Suppressor macrophage (primary cell): ENCODE measurements around the gene ABR.
"Not testable (repeated sequence)": the region's sequence is repeated elsewhere in the genome, so short reads cannot be mapped to it uniquely, and the experiment has no call there.

Source experiments
- DNase-seq, 4 experiments: peaks; one replicate each; pipeline ENCODE4 v3.0.0-alpha.2; 2020 to 2022

ABR gene

DNA sequence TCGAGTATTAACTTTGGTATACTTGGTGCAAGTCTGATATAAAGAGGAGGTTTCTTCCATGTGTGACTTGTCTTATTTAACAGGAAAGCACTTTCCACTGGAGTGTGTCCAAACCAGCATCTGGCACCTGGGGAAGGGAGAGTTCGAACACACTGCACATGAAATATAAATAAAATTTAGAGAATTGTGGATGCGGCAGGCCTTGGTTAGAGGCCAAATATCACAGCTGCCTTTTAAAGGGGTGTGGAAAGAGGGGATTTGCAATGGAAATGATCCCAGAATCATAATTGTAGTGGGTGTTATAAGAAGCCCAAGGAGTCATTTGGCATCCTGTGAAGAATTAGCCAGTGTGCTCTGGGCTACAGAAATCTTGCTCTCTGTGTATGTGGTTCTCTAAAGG is 195.9 kb downstream of the ABR start:
- no peak for DNase-seq

DNA sequence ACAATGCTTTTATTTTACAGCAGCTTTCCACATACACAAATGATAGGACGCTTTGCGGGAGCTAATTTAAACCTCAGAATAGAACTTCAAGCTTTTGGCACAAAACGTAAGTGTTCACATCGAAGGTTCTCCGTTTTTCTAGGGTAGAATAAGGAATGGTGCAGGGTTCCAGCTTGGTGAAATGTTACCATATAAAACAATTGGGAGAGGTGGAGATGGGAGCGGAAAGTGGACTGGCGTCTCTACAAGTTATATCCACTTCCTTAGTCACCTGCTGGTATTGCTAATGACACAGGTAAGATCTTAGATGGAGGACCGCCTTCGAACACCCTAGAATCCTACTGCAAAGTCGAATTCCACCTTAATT is 198.5 kb downstream of the ABR start:
- no peak for DNase-seq

DNA sequence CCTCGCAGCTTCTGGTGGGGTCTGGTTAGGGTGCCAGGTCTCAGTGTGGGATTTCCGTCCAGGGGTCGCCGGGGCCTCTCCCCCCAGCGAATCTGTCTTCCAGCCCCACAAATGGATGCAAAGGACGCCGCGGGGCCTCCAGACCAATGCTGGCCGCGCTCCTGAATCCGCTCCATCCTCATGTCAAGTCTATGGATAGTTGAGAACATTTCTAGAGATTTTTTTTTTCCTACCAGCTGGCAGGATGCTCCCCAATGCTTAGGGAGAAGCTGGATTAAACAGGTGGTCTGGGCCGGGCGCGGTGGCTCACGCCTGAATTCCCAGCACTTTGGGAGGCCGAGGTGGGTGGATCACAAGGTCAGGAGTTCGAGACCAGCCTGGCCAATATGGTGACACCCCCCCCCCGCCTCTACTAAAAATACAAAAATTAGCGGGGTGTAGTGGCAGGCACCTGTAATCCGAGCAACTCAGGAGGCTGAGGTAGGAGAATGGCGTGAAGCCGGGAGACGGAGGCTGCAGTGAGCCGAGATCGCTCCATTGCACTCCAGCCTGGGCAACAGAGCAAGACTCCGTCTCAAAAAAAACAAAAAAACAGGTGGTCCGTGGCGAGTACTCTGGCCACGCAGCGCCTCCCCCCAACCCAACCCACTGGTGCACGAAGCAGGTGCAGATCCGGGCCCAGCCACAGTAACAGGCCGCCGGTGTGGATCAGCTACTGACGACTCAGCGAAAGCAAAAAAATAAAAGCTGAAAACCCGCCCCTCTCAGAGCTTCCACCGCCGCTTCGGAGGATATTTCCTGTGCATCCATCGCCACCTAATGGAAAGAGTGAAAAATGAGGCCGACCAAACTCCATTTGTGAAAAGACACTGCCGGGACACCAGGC is 199.1 kb downstream of the ABR start:
- DNase-seq: peak; percentile 84 to 93 (median 86)

DNA sequence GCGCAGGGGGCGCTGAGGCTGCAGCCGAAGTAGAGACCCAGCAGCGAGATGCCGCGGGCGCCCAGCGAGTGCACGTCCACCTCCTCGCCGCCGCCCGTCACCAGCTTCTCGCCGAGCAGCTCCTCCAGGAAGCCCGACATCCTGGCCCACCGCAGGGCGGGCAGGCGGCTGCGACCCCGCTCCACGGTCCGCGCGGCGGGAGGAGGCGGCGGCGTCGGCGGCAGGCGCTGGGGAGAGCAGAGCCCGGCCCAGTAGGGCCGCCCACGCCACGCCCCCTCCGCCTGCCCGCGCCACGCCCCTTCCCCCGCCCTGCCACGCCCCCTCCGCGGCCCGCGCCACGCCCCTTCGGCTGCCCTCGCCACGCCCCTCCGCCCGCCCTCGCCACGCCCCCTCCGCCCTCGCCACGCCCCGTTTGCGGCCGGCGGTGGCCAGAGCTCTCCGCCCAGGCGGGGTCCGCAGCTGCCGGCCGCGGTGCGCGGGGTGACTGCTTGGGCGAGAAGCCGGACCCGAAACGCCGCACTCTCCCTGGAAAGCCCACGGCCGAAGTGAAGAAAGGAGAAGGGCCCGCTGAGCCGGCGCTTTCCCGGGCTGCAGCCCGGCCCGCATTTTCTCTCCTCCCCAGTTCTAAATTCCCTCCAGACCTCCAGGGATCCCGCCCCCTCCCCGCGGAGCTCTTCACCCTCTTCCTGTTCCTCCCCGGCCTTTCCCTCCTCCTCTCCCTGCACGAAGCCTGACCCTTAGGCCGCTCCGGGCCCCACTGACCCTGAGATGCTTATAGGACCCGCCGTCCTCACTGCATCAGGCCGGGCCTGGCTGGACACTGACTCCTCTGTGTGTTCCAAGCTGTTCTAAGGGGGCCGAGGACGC is 200.0 kb downstream of the ABR start, which contains the start of gene NXN:
NXN (minus strand) TSS at position 238 of the 867 bp plus-strand sequence.
- DNase-seq: peak; percentile 68 to 96 (median 89)

DNA sequence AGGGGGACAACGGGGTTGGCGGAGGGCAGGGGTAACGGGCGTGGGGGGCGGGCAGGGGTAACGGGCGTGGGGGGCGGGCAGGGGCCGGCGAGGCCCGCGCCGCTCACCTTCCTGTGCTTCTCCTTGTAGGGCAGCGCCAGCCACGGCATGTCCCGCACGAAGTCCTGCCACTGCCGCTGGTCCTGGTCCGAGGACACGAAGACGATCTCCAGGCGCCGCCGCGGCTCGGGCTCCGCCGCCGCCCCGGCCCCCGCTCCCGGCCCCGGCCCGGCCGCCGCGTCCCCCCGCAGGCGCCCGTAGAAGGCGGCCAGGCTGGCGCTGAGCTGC is 200.6 kb downstream of the ABR start:
- DNase-seq: no peak

DNA sequence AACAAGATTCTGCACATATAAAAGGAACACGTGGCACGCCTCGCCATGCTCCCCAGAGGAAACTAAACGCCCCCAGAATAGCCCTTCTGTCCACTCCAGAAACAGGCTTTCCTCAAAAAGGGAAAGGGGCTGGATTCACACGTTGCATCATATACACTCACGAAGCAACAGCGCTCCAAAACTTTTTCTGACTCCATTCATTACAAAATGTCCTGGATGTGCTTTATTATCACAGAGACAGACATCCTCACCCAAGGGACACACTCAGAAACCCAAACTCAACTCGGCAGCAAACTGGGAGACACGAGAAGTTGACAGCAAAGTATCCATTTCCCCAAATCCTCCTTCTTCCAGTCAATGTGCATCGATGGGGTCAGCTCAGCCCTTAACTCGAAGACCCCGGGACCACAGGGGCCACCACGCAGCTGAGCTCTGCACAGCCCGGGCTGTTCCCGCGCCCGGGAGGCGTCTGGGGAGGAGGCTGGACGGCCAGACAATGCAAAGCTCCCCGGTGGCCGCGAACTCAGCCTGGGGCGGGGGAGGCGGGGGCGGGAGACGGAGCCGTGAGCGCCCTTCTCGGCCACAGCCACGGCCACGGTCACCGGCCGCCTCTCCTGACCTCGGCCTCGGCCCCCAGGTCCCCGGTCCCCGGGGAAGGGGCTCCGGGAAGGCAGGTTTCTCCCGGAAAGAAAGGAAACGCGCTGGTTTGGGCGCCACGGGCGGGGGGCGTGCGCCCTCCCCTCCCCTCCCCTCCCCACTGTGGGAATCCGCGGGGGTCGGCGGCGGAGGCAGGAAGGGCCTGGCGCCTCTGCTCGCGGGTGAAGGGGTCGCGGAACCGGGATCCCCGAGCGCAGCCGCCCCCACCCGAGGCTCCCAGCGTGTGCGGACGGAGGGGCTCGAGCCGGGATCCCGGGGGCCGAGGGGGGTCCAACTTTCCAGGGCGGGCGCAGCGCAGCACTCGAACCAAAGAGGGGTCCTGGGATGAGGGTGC is 201.4 kb downstream of the ABR start:
- DNase-seq: peak in 1 of 4 experiments; percentile 7

DNA sequence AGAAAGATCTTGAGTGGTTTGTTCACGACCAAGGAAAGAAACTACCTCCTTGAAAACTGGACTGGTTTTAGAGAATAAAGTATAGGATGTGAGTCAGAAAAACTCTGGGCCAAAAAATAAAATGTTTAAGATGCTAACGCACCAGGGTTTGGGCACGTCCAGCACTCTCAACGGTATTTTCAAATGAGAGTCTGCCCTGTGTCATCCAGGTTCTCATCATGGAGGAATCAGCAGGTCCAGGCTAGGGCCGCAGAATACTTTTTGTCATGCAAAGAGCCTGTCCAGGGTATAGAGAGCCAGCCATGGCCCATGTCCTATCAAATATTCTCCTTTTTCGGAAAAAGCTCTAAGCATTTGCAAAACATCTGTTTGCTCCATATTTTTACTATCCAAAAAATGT is 202.6 kb downstream of the ABR start:
- no peak for DNase-seq

DNA sequence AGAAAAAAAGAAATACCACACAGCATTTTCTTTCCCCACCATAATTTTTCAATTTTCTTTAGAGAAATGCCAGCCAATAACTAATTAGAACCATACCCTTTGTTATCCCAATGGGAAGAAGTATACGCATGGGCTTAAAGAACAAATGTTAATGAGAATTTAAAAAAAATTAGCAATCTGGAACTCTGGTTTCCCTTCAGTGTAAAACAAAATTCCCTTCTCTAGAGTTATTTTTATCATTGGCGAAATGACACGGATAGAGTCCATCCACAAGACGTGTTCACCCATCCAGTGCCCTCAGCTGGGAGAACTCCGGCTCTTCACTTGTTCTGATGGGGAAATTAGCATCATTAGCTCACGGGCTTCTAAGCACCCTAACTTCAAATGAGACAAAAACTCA is 203.5 kb downstream of the ABR start:
- DNase-seq: no peak

DNA sequence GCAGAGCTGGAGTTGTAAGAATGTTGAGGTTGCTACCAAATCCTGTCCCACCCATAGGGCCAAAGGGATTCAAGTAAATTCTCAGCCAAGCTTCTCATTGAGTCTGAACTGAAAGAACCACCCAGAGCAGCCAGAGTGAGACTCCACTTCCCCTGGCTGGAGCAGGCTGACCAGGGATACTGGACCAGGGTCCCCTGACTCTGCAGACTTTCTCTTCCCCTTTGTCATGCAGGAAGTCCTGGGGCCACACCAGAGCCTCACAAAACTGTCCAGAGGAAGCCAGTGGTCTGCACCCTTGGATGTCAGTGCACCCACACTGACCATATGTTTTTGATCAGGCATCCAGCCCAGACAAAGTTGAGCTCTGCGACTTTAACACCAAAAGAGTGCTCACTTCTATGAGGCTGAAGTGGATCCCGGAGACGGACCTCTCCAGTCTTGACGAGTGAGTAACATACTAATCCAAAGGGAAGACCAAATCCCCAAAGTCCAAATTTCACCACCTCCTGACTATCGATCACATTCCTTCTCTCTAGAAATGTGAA is 204.3 kb downstream of the ABR start:
- peak; percentile 48 to 66 (median 59) for DNase-seq

DNA sequence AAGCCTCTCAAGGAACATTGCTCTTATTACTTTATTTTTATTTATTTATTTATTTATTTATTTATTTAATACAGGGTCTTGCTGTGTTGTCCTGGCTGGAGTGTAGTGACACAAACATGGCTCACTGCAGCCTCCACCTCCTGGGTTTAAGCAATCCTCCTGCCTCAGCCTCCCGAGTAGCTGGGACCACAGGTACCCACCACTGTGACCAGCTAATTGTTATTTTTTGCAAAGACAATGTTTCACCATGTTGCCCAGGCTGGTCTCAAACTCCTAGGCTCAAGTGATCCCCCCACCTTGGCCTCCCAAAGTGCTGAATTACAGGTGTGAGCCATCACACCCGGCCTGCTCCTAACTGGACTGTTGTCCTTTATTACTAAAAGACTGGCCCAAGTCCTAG is 205.0 kb downstream of the ABR start:
- not testable (repeated sequence) for DNase-seq

DNA sequence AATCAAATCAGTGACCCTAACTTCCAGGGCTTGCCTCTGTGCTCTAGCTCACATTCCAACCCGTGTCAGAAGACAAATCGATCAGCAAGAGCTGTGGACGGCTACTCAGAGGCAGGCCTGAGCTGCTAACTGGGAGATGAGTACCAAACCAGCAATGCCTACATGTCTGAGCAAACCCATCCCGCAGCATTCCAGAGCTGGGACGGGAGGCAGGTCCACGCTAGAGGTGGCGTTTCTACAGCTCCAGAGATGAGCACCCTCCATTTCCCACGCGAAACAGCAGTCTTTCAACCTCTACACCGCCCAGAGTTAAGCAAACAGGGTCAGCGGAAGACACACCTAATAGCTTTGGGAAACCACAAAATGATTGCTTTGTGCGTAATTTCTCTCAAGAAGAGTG is 206.7 kb downstream of the ABR start:
- DNase-seq: no peak

DNA sequence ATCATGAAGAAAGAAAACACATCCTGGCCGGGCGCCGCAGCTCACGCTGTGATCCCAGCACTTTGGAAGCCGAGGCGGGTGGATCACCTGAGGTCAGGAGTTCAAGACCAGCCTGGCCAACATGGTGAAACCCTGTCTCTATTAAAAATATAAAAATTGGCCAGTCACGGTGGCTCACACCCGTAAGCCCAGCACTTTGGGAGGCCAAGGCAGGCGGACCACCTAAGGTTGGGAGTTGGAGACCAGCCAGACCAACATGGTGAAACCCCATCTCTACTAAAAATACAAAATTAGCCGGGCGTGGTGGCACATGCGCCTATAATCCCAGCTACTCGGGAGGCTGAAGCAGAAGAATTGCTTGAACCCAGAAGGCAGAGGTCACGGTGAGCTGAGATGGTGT is 207.9 kb downstream of the ABR start:
- not testable (repeated sequence) for DNase-seq

DNA sequence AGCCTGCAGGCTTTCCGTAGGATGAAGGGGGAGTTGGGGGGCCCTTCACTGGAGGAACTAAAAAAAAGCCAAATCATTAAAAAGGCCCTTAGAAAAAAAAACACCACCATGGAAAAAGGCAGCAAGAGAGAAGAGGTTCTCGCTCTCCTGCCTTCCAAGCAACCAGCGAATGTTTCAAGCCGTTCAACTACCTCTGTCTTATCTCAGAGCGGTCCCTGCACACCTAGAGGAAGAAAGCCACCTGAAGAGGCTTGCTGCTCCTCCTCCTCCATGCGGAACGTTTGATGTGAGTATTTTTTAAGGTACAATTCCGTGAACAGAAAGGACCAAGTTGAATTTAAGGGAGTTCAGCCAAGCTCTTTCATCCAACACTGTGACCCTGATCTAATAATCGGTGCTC is 209.4 kb downstream of the ABR start:
- no peak for DNase-seq

DNA sequence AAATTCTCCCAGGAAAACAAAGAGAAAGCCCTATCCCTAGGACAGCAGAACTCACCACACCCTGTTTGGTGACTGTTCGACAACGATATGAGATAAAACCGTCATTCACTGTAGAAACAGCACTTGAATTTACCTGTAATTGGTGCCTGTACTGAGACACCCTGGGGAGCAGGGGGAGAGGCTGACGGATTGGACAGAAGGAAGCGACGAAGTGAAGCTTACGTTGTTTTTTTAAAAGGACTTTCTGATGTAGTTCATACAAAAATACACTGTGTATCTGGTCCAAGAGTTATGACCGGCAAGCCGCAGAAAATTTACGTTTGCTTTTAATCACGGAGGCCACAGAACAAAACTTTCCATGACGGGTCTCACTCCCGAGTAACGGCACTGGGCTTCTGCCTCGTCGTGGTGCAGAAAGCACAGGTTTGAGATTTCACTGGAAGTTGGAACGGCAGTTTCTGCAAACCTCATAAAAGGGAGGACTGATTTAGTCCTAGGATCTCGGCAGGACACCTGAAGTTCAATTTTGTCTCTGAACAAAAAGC is 209.9 kb downstream of the ABR start:
- no peak for DNase-seq

DNA sequence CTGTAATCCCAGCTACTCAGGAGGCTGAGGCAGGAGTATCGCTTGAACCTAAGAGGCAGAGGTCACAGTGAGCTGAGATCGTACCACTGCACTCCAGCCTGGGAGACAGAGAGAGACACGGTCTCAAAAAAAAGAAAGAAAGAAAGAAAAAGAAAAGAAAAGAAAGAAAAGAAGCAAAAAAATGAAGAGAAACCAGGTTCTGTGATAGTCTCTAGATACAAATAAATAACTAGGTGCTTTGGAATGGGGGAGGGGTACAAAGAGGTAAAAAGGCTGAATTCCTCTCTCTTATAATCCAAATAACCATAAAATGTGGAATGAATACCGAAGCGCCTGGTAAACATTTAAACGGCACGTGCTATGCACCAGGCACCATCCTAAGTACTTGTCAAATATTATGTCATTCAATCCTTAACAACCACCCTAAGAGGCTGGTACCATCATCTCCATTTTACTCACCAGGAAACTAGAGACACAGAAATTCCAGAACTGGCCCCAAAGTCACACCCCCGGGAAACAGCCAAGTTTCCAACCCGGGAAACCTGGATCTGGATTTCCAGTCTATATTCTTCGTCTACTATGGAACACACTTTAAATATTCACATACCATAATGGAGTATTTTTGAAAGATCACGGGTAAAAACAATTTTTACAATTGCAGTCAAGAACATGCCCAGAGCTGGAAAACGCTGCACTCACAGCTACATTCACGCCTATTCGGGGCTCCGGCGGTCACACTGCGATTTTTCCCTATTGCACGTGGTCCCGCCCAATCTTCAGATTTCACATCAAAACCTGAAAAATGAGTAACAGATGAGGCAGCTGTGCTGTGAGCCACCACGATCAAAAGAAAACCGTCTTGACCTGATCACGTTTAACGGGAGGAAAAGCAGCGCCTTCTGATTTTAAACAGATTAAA is 210.7 kb downstream of the ABR start:
- no peak for DNase-seq

DNA sequence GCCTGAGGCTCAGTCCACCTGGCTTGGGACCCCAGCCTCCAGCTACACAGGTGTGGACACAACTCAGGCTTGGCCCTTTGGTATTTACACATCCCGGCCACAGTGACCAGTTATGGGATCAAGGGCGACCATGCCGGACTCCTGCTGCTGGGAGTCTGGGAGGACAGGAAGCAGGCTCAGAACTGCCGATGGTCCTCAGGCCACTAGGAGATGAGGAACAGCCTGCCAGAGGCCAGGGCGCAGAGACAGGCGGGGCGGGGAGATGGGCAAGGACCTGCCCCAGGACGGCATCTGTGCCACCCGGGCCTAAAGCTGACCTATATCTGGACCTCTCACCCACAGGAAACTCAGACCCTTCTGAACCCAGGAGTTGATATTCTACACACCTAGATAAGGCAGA is 212.7 kb downstream of the ABR start:
- DNase-seq: no peak

DNA sequence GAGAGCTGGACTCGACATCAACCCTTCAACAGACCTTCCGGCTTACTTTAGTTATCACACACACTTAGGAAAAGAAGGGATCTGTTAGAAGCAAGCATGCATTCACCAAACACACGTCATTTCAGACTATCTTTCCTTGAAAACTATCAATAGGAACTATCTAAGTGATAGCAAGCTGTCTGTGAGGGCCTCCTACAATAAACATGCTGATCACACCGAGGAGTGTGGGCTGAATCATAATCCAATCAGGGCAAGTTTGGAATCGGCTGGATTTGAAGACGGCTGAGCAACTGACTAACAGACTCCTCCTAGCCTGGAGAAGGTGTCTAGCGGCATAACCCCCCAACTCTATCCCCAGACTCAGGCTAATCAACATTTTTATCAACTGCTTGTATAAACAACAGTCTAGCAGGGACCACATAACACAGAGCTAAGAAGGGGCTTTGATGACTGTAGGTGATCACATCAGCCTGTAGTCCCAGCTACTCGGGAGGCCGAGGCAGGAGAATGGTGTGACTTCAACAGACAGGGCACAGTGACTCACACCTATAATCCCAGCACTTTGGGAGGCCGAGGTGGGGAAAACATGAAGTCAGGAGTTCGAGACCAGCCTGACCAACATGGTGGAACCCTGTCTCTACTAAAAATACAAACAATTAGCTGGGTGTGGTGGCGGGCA is 214.3 kb downstream of the ABR start:
- DNase-seq: no peak

DNA sequence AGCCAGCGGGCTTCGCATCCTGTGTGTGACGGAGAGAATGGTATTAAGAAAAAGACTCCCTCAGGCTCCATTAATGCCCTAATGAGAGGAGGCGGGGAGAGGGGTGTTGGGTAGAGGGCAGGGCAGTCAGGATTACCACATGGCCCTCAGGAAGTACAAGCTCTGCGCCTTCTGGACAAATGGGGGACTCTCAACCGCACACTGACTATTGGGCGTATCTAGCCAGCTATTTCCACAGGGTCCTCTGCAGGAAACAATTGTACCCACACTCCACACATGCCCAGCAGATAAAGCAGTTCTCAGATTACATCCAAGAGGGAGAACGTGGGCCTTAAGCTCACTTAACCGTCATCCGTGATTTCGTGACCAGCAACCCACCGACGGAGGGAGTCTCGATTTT is 214.9 kb downstream of the ABR start:
- DNase-seq: no peak

DNA sequence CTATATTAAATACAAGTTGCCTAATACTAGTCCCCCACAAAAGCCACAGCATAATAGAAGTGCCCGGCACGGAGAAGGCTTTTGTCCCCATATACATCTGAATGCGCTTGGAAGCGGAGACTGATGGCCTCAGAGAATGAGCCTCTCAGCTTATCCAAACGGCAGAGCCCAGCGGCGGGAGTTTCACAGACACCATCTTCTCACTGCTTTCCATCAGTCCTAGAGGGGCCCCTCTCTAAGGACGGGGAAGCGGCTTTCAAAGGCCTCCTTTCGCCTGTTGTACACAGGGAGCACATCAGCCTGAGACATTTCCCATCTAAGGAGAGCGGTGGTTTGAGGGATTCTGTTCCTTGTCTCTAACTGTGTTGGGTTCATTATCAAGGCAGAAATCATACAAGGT is 217.1 kb downstream of the ABR start:
- DNase-seq: no peak

DNA sequence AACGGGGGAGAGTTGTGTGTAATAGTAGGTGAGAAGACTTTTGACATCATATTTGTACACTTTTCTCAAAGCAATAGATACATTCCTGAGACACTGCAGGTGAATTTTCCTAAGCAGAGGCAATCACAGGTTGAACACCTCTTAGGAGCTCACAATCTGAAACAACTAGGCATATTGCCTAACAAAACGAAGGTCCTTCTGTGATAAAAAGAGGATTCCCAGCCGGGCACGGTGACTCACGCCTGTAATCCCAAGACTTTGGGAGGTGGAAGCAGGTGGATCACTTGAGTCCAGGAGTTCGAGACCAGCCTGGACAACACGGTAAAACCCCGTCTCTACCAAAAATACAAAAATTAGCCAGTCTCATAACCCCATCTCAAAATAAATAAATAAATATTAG is 217.6 kb downstream of the ABR start:
- DNase-seq: no peak
